Measurements from ENCODE around the gene KIF6. TPM values are rescaled to one million over a fixed set of nuclear protein-coding genes. Genes with fewer than 3 reads are reported as not detected.

The KIF6 gene
- total RNA-seq: 0.16 and 1.2 TPM in 2 replicates

GRCh38 chr6:39724787-39725631 lies at the start of gene KIF6:
Gene KIF6 (minus strand): TSS chr6:39725408. CDS start chr6:39725310, 98 bp downstream.

GRCh38 chr6:39322306-39322850 lies 402.8 kb downstream of the KIF6 start, which contains the start of gene KCNK16:
Gene KCNK16 (minus strand): TSS chr6:39322702. CDS start chr6:39322540, 162 bp downstream.

DNA sequence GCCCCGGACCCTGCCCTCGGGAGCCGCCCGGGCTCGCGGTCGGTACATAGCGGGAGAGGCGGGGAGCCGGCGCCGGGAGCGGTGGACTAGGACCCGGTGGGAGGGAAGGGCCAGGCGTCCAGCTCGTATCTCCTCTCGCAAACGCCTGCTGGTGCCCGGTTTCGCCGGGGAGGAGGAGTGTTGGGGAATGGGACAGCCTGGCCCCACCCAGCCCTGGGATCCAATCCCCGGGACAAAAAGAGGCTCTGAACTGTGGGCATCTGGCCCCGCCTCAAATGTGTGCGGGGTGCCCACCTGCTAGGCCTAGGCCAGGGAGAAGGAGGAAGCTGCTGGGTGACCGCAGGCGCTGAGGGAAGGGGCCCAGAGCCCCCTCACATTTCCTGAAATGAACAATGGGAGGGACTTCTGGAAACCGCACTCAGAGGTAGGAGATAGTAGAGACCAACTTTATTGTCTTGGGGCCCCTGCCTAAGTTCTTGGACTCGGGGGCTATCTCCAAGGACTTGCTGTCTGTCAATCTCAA lies 410.9 kb downstream of the KIF6 start, which contains the start of gene KCNK17:
Gene KCNK17 (minus strand): TSS at position 147 of the 523 bp plus-strand sequence. CDS start 99 bp downstream, at position 48.

Other genes starting within 250 kb of the KIF6 start
- gene DAAM2, start 67.0 kb upstream of the KIF6 start, total RNA-seq: 0.16 and 0.27 TPM in 2 replicates
- 6.2 and 7.4 TPM in 2 replicates for gene MOCS1, start 209.1 kb upstream of the KIF6 start, total RNA-seq

All from hair follicular keratinocyte (primary cell).